Fibroblast of skin of right quadriceps (primary cell): ENCODE measurements around the gene ARFGEF2.

ENCODE experiments used
- DNase-seq: peaks from one replicate; pipeline ENCODE4 v3.0.0-alpha.2; 2013

ARFGEF2 gene

GRCh38 chr20:48899881-48900280 lies 21.6 kb upstream of the ARFGEF2 start:
- DNase-seq, result no peak

DNA sequence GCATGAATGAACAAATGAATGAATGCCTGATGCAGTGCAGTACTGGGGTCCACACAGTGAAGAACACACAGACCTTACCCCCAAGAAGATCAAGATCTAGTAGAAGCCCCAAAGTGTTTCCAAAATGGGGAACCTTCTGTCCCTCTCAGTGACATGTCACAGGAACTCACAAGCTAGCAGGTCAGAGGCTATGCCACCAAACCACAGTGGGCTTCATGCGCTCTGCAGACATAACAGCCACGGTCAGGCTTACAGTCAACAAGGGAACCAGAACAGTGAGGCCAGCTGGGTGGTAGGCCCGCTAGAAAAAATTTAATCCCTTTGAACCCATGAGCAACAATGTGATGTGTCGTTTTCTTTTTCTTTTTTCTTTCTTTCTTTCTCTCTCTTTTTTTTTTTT lies 20.2 kb upstream of the ARFGEF2 start:
- DNase-seq, result no peak

- DNase-seq, result no peak
These were observed 17.8 kb upstream of the ARFGEF2 start for GRCh38 chr20:48903705-48904104.

DNA sequence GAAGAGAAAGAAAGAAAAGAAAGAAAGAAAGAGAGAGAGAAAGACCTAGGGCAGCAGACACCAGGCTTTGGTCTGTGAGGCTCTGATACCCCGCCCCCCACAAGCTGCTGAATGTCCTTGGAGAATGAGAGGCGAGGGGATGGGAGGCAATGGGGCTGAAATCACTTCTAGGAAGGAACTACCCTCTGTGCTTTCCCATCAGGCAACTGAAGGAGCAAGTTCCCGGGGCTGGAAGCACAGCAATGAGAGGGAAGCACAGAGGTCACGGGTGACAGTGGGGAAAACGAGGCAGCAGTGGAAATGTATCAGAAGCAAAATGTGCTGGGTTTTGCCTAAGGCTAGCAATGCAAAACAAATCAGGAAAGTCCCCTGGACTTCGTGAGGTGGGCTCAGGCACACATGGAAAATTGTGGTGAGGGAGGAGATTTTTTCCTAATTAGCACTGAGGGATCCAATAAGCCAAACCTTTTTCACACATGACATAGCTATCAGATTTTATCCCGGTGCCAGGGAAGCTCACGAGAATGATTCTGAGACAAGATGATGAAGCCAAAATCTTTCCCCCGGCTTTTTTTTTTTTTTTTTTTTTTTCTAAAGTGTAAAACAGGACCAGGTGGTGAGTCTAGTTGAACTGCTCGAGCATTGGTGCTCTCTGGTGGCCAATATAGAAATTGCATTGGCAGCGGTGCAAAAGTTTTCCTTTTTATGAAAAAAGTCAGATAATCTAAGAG lies 16.8 kb upstream of the ARFGEF2 start:
- peak; percentile 67 for DNase-seq

- DNase-seq, result no peak
These were observed 16.2 kb upstream of the ARFGEF2 start for GRCh38 chr20:48905297-48905647.

DNA sequence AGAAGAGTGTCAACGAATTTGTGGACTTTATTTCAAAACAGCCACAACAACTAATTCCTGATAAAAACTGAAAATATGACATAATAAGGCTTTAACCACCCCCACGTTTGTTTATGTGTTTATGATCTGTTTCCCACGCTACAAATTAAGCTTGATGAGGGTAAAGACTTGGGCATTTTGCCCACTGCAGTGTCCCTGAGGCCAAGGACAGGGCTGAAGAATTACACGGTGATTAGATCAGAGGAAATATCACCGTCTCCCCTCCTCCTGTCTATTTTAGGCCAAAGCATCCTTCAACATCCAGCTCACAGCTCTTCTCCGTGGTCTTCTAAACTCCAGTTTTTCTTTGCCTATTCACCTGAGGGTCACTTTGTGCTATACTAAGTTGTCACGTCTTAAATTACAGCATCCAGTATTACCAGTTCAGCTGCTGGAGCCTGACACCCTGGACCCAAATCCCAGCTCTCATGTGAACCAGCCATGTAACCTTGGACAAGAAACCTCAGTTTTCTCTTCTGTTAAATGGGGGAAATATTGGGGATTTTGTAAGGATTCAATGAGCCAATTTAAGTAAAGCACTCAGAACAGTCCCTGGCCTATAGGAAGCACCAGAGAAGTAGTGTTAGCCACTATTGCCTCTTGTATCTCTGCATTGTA lies 15.2 kb upstream of the ARFGEF2 start:
- DNase-seq, result no peak

DNA sequence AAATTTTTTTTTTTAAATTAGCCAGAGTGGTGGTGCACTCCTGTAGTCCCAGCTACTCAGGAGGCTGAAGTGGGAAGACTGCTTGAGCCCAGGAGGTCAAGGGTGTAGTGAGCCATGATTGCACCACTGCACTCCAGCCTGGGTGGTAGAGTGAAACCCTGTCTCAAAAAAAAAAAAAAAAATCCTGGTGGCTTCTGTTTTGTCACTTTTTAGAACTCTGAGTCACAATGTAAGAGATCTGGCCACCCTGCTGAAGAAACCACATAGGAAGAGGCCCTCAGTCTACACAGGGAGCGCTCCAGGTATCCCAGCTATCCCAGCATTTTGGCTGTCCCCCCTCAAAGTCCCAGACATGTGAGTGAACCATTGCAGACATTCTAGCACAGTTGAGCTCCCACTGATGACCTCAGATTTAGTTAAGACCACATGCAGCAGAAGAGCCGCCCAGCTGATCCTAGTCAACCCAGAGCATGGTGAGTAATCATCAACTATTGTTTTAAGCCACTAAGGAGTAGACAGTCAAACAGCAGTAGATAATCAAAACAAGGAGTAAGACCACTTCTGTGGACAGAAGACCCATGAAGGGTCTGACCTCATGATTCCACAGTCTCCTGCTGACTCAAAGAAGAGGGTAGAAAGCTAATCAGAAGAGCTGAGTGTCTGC lies 12.7 kb upstream of the ARFGEF2 start:
- no peak for DNase-seq

DNA sequence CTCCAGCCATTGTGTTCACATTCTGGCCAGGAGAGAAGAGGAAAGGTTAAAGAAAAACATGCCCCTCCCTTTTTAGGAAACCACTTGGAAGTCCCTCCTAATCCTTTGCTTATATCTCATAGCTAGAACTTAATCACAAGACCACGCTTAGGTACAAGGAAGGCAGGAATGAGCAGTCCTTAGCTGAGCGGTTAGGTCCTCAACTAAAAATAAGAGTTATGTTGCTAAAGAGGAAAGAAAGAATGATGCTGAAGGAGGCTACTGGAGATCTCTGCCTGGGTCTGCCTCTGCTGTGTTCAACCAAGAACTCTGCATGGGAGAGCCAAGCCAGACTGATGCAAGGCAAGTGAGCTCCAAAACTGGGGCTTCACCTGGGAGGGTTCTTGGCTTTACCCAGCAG lies 11.6 kb upstream of the ARFGEF2 start:
- DNase-seq, result no peak

- DNase-seq, result peak; percentile 13
These were observed 11.1 kb upstream of the ARFGEF2 start for GRCh38 chr20:48910347-48910781.

DNA sequence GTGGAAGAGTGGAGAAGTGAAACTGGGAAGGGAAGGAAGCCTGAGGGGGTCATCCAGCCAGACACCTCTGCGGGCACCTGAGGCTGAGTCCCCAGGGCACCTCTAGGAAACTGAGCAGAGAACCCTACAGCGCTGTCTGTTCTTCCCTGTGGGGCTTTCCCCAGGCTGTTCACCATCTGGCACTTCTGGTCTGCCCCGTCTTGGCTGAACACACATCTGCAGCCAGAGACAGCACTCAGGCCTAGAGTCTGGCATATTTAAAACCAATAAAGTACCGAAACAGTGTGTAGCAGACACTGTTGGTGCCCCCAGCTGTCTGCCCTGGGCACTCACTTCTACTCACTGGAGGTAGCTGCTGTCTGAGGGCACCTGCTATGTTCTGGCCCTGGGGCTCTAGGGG lies 9.4 kb upstream of the ARFGEF2 start:
- no peak for DNase-seq

DNA sequence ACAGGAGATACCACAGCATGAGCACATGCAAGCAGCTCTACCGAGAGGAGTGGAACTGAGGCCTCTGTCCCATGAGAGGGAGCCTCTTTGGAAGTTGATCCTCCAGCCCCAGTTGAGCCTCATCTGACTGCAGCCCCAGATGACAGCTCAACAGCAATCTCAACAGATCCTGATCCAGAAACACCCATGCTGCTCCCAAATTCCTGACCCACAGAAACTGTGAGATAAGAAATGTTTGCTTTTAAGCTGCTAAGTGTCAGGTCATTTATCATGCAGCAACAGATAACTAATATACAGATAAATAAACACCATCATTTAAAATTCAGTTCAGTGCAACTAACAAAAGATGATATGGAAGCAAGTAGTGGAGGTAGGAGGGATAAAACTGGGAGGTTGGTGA lies 4.8 kb upstream of the ARFGEF2 start:
- DNase-seq, result no peak

- DNase-seq, result no peak
These were observed 2.1 kb upstream of the ARFGEF2 start for GRCh38 chr20:48919336-48919881.

- DNase-seq, result no peak
These were observed 1.5 kb upstream of the ARFGEF2 start for GRCh38 chr20:48919882-48920526.

DNA sequence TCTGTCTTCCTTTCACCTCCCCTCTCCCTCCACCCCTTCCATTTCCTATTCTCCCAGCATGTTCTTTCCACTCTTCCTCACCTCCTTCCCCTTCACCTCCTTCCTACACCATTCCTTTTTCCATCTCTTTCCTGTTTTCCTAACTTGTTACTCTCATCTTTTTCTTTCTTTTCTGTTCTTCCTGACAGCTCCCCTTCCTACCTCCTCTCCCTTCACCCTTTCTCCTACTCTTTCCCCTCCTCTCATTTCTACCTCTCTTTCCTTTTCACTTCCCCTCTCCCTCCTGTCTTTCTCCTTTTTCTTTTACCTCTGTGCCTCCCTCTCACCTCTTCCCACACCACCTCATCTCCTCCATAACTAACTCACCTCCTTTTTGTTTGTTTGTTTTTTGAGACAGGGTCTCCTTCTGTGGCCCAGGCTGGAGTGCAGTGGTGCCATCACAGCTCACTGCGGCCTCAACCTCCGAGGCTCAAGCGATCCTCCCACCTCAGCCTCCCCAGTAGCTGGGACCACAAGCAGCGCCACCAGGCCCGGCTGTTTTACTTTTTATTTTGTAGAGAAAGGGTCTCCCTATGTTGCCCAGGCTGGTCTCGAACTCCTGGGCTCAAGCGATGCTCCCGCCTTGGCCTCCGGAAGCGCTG lies 864 bp upstream of the ARFGEF2 start:
- DNase-seq, result no peak

DNA sequence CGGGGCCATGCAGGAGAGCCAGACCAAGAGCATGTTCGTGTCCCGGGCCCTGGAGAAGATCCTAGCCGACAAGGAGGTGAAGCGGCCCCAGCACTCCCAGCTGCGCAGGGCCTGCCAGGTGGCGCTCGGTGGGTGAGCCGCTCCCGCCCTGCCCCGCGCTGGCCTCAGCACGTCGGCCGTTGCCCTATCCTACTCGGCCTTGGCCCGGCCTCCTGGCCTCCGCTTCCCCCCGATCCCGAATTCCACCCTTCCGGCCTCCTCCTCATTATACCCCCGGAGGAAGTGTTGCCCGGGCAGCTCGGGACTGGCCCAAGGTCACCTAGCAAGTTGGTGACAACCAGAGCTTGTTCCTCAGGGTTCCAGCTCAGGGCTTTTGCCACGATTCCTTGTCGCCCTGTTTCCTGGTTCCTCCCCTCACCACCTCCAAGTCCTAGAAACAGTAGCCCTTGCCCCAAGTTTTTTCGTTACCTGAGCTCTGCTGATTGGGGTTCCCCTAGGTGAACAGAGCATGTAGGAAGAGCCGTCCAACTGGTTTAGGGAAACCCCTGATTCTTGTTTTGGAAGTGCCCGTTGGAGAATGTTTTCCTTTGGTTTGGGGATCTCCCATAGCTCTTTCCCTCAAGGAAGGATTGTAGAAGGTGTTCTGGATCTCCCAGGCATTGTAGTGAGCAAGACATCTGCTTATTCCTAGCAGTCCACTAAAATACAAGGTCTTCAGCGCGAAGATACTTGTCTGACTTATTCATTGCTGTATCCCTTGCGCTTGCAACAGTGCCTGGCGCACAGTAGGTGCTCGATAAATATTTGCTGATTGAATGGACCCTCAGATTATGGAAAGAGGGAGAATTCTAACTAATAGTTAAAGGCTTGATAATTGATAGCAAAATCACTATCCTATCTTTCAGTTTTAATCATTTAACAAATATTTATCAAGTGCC lies 641 bp downstream of the ARFGEF2 start:
- no peak for DNase-seq

DNA sequence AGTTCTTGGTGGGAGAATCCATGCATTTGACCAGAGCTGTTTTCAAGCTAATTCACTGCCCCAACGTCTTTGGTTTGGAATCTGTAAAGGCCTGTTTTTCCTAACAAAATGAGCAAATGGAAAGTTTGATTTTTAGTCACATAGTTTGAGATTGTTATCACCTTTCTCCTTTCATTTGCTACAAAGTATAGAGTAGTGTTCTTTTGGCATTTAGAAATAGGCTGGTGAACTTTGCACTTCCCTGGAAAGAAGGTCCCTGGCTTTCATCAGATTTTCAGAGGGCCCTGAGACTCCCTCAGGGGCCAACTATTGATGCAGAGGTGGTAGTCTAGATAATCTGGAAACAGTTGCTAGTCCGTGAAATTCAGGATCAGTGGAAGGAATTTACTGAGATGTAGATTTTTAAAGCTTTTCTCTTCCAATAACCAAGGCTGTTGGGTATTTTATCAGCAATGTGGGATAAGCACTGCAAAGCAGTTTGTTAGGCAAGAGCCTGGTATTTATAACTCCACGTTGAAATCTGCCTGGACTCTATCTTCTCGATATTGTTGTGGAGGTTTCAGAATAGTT lies 1.7 kb downstream of the ARFGEF2 start:
- DNase-seq, result no peak

GRCh38 chr20:48924756-48925109 lies 3.2 kb downstream of the ARFGEF2 start:
- DNase-seq, result no peak

- DNase-seq, result no peak
These were observed 4.8 kb downstream of the ARFGEF2 start for GRCh38 chr20:48926267-48926666.

DNA sequence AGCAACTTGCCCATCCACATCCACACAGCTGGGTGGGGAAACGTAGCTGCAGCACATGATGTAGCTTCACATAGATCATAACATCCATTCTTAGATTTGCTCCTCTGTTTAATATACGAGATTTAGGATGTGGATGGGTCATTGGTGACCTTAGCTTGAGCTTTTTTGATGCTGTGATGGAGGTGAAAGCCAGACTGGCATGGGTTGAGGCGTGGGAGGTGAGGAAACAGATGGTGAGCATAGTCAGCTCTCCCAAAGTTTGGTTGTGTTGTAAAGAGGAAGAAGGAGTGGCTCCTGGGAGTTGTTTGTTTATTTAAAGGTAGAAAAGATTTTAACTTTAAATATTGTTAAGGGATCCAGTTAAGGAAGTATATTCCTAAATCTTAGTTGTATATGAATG lies 5.3 kb downstream of the ARFGEF2 start:
- DNase-seq, result no peak

- peak; percentile 64 for DNase-seq
These were observed 7.6 kb downstream of the ARFGEF2 start for GRCh38 chr20:48928832-48929725.
